HG03060 (cell line): Measurements from ENCODE around the gene PLEKHF1.

Experiments used
- ATAC-seq: cut with Tn5 transposase; IDR thresholded peaks from one replicate; pipeline ENCODE4 v1.9.1; 2021; ENCODE audit warnings: low read depth, moderate number of reproducible peaks; ENCODE audit not compliant: unreplicated experiment

The PLEKHF1 gene

GRCh38 chr19:29677001-29677817 lies 11.9 kb downstream of the PLEKHF1 start:
- no peak for ATAC-seq

- no peak for ATAC-seq
Observed at GRCh38 chr19:29678484-29679106, 13.3 kb downstream of the PLEKHF1 start.

DNA sequence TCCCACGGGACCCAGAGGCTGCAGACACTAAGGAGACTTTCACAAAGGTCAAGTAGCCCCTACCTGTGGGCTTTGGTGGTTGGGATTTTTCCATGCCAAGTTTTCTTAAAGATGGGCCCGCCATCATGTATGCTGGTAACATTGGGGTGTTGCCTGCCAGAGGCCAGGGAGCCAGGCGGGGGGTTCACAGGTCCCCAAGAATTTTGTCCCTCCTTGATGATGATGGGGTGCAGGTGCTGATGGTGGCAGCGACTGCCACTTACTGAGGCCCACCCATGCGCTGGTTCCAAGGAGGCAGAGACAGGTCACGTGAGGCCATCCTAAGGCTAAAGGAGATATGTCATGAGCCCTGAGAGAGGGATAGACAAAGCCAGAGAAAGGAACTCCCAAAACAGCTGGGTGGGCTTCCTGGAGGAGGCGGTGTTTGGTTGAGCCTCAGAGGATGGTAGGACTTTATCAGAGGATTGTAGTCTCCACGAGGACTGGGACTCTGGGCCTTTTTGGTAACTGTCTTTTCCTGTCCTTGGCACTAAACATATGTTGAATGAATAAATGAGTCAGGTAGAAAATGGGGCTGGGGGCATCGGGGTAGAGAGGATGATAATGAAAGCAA lies 14.4 kb downstream of the PLEKHF1 start:
- ATAC-seq: no peak

GRCh38 chr19:29680447-29680846 lies 15.2 kb downstream of the PLEKHF1 start:
- no peak for ATAC-seq

DNA sequence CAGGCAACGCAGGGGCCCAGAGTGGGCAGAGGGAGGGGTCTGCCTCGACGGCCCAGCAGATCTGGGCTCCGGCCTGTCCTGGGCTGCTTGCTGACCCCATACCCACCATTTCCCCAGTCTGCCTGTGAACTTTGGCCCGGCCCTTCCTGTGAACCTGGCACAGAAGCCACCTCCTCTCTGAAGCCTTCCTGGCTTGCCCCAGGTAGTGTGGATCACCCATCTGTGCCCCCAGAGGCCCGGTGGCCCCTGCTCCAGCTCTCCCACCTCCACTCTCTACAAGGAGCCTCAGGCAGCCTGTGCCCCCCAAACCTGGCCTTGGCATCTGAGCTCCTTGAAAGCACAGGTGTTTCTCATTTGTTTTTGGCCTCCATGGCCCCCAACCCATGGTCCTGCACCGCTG lies 15.7 kb downstream of the PLEKHF1 start:
- no peak for ATAC-seq

DNA sequence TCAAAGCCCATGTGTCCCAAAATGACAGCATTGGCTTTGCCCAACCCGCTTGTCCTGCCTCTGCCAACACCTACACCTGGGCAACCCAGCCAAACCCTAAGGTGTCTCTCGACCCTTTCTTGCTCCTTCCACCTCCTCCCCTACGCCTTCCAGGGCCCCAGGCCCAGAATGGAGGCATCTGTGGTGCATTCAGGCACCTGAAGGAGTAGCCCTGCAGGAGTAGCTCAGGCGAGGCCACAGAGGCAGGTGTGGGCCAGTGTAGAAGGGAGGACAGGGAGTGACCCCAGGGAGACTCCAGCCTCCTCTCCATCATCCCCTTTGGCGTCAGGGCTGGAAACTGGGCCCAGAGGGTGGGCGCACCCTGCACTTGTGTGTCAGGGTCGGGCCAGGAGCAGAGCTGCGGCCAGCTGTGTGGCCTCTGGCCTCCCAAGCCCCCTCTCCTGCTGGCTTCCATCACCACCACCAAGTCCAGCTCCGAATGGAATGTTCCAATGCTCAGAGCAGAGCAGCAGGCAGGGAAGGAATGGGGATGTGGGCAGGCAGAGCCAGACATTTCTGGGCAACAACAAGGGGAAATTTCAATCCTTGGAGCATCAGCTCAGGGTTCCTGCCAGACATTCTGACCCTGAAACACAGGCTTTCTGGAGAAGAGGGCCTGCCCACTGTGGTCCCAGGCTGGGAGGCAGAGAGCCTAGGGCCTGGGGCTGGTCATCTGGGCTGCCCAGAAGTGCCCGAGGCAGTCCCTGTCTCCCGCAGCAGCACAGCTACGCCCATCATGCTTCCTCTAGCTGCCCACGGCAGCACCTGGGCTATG lies 16.4 kb downstream of the PLEKHF1 start:
- no peak for ATAC-seq

DNA sequence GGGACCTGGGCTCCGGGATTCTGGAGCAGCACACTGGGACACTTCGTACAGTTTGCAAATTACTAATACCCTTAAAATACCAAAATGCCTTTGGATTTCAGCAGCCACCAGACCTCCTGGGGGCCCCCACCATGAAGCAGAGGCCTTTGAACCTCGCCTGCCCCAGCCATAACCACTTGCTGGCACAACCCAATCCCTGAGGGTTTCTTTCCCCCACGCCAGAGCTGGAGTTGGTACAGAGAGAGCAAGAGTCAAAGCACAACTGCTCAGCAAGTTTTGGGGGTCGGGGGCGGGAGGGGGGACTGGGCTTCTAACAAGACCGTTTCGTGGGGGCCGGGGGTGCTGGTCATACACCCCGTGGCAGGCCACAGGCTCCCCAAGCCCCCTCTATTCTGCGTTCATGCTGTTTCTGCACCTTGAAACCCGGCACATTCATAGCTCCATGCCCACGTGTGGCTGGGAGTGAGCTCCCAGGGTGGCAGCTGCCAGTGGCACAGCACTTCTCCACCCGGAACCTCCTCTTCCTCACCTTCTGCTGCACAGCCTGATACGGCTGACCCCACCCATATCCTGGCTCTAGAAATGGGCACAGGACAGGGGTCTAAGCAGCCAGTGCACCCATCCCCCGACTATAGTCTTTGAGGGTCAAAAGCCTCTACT lies 17.1 kb downstream of the PLEKHF1 start:
- no peak for ATAC-seq

- ATAC-seq: no peak
Observed at GRCh38 chr19:29683009-29683408, 17.7 kb downstream of the PLEKHF1 start.

DNA sequence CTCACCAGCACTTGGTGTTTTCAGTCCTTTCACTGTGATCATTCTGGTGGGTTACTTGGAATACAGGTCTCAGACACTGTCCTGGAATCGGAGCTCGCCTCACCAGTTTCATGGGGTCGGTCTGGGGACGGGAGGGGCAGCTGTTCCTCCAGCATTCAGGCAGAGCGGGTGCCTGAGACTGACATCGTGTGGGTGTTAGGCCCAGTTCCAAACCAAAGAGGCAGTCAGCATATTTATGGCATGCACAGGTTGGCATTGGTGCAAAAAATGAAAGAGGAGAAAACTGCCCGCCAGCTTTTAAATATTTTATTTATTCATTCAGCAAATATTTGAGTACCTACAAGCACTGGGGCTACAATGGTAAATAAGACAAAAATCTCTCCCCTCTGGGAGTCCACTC lies 20.1 kb downstream of the PLEKHF1 start:
- no peak for ATAC-seq

DNA sequence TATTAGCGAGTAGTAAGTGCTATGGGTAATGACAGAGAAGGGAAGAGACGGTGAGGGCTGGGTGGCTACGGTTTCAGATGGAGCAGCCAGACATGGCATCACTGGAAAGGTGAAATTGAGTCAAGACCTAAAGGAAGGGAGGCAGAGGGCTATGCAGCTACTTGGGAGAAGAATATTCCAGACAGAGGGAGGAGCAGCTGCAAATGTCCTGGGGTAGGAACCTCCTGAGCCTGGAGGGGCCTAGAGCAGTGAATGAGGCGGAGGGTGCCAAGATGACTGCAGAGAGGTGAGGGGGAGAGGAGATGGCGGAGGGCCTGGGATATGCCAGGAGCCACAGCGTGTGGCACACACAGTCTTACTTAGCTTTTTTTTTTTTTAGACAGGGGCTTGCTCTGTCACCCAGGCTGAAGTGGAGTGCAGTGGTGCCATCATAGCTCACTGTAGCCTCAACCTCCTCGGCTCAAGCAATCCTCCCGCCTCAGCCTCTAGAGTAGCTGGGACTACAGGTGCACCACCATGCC lies 21.1 kb downstream of the PLEKHF1 start:
- ATAC-seq: no peak

DNA sequence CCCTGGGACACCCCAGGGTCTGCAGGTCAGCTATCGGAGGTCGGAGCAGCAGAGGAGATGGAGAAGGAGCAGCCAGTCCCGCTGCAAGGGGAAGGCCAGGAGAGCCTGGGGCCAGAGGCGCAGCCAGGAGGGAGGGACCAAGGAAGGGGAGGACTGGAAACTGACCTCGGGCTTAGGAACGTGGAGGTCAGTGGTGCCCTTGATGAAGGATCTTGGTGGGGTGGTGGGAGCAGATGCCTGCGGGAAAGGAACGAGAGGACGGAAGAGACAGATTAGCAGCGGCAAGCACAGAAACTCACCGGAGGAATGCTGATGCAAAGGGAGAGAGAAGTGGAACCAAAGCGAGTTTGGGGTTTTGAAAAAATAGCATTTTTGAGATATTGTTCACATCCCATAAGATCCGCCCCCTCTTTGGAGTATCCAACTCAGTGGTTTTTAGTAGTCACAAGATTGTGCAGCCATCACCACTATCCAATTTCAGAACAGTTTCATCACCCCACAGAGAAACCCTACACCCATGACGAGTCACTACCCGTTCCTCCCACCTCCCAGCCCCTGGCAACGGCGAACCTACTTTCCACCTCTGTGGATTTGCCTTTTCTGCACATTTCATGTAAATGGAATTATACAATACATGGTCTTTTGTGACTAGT lies 22.1 kb downstream of the PLEKHF1 start:
- ATAC-seq: no peak

DNA sequence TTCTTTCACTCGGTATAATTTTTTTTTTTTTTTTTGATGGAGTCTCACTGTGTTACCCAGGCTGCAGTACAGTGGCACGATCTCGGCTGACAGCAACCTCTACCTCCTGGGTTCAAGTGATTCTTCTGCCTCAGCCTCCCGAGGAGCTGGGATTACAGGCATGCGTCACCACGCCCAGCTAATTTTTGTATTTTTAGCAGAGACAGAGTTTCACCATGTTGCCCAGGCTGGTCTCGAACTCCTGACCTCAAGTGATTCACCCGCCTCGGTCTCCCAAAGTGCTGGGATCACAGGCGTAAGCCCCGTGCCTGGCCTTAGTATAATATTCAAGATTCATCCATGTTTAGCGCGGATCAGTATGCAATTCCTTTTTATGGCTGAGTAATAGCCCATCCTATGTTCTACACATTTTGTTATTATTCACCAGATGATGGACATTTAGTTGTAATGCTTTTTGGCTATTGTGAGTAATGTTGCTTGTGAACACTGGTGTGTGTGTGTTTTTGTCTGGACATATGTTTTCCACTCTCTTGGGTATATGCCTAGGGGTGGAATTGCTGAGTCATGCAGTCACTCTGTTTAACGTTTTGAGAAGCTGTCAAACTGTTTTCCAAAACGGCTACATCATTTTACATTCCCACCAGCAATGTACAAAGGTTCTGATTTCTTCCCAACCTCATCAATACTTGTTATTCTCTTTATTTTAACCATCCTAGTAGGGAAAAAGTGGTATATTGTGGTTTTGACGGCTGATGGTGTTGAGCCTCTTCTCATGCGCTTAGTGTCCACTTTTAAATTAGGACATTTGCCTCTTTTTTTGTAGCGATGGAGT lies 22.9 kb downstream of the PLEKHF1 start:
- no peak for ATAC-seq

DNA sequence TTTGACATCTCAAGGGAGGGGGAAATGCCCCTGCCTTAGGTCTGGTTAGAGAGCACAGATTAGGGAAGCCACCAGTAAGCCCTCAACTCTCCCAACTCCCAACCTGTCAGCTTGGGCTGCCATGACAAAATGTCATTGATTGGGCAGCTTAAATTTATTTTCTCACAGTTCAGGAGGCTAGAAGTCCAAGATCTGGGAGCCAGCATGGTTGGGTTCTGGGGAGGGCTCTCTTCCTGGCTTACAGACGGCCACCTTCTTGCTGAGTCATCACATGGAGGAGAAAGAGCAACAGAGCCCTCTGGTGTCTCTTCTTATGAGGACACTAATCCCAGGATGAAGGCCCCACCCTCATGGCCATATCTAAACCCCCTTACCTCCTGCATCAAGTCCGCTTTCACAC lies 25.6 kb downstream of the PLEKHF1 start:
- no peak for ATAC-seq

DNA sequence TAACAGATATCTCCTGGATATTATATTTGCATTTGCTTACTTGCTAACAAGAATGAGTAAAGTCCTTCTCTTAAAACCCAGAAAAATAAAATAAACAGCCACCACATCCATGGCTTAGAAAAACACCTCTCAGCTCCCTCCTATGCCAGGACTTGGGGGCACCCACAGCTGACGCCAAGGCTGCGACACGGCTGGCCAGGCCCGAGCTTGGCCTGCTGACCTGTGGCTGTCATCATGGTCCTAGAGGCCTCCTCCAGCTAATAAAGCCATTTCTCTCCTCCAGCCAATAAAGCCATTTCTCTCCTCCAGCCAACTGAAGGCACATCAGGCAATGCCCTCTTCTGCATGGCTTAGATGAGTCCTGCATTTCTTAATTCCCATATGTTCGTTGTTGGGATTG lies 28.9 kb downstream of the PLEKHF1 start:
- ATAC-seq: no peak

GRCh38 chr19:29694669-29695627 lies 29.7 kb downstream of the PLEKHF1 start:
- ATAC-seq: no peak

GRCh38 chr19:29695765-29696564 lies 30.7 kb downstream of the PLEKHF1 start:
- ATAC-seq: no peak

DNA sequence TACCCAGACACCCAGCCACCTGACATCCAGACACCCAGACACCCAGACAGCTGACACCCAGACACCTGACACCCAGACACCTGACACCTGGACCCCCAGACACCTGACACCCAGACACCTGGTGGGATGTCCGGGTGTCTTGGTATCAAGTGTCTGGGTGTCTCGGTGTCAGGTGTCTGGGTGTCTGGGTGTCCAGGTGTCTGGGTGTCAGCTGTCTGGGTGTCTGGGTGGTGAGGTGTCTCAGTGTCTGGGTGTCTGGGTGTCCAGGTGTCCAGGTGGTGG lies 31.2 kb downstream of the PLEKHF1 start:
- ATAC-seq: no peak
